SH-SY5Y (cell line): ENCODE results near the gene BBS9.
A peak's percentile ranks its signal among the peaks of the same experiment; 100 is the strongest.

ENCODE experiments used
- GATA2 ChIP-seq: IDR thresholded peaks from 2 replicates; pipeline ENCODE4 v1.6.1; 2011; ENCODE audit warnings: mild to moderate bottlenecking, low read depth, low read length
- GATA3 ChIP-seq: IDR thresholded peaks from 2 replicates; pipeline ENCODE4 v1.6.1; 2011; ENCODE audit warnings: low read depth, mild to moderate bottlenecking, low read length, moderate library complexity

The BBS9 gene

GRCh38 chr7:33593611-33594010 is 464.2 kb downstream of the BBS9 start:
- no peak for TF ChIP-seq GATA2
- TF ChIP-seq GATA3, result no peak

DNA sequence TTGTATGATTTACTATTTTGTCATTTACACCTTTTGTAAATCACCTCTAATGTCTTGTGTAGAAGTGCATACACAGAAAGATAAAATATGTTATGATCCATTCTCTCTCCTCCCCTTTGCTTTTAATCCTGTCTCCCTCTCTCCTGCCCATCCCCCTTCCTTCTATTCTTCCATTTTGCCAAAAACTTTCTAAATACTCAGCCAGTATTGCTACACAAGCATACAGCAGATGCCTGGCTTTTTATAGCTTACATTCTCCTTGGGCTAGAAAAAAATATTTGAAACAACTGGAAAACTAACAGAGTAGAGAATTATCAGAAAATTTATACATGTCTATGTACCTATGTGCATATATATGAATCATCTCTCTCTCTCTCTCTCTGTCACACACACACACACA is 467.3 kb downstream of the BBS9 start:
- TF ChIP-seq GATA2 (no peak), GATA3 (no peak)

- no peak for TF ChIP-seq GATA3
- TF ChIP-seq GATA2, result no peak
Measured at GRCh38 chr7:33597181-33597580, 467.8 kb downstream of the BBS9 start.

DNA sequence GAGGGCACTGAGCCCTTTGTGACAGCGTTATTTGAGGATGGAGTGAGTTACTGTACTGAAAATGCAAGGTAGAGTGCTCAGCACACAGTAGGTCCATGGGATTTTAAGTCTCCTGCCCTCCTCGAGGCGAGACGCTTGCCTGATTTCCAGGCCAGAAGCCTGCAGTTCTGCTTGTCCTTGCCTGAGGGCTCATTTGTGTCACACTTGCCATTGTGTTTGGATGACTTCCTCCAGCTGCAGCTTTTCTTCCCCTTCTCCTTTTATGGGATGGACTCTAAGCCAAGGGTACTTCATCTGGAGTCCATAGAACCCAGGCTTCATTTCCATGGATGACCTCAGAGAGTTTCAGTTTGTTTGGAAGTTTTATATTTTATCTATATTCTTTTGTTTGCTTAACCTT is 471.7 kb downstream of the BBS9 start:
- TF ChIP-seq GATA3, result no peak
- TF ChIP-seq GATA2, result no peak

DNA sequence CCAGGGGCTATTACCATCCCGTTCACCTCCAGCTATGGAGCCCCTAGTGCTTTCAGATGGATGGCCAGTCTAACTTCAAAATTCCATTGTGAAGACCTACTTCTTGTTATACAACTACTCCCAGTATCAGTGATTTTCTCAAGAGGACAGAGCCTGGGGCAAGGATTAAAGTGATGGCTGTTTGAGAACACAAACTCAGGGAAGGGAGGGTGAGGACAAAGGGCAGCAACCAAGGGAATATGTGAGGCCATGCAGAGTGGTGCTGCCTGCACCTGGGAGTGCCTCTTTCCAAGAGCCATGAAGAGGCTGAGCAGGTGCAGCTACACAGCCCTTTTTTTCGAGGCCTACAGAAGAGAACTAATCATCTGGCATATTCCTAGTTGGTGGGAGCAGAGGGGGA is 472.5 kb downstream of the BBS9 start:
- TF ChIP-seq GATA3, result no peak
- no peak for TF ChIP-seq GATA2

DNA sequence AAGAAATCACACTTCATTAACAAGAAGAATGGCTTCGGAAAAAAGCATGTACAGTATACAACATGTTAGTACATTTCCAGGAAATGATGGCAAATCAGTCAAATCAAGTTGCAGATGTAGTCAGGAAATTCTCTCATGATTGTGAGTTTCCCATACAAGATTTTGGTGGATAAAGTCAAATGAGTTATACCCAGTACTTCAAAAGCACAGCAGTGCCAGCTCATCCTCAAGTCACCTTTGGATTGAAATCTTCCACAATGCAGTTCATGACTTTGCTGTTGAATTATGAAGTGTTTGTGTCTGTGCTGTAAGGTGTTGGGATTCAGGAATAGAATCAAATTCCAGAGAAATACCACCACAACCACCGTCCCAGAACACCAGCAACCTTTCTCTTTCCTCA is 474.7 kb downstream of the BBS9 start:
- no peak for TF ChIP-seq GATA3
- no peak for TF ChIP-seq GATA2

DNA sequence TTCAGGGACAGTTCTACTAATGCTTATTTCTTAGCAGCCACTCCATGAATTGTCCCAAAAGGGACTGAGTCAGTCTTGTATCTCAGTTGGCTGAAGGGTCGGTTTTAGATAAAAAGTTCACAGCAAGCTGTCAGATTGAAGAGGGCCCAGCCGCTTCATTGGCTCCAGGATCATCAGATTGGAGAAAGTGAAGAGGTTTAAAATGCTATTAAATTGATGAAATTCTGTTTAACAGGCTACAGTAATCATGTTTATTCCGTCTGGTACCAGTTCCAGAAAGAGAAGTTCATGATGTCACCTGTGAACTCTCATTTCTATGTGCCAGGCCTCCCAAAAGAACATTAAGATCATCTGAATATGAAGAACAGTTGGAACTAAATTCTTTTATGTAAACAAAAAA is 481.6 kb downstream of the BBS9 start:
- peak; percentile 51 for TF ChIP-seq GATA2
- peak; percentile 42; the same call in 1 of the 2 replicates for TF ChIP-seq GATA3

DNA sequence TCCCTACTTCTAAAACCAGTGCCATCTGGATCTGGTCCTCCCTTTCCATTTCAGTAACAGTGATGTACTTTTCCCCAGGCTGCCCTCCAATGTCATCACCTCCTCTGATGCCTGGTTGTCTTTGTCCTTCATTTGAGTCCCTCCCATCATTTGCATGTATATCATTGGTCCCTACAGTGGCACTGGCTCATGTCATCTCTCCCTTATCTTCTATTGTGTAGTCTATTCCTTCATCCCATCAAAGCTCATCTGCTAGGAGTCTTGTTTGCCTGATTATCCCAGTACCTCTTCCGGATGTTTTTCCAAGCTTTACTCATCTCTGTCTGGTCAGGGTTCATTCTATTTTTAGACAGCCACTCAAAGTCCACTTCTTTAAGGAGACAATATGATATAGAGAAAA is 483.1 kb downstream of the BBS9 start:
- TF ChIP-seq GATA3 (no peak), GATA2 (peak; percentile 9; the same call in 1 of the 2 replicates)

DNA sequence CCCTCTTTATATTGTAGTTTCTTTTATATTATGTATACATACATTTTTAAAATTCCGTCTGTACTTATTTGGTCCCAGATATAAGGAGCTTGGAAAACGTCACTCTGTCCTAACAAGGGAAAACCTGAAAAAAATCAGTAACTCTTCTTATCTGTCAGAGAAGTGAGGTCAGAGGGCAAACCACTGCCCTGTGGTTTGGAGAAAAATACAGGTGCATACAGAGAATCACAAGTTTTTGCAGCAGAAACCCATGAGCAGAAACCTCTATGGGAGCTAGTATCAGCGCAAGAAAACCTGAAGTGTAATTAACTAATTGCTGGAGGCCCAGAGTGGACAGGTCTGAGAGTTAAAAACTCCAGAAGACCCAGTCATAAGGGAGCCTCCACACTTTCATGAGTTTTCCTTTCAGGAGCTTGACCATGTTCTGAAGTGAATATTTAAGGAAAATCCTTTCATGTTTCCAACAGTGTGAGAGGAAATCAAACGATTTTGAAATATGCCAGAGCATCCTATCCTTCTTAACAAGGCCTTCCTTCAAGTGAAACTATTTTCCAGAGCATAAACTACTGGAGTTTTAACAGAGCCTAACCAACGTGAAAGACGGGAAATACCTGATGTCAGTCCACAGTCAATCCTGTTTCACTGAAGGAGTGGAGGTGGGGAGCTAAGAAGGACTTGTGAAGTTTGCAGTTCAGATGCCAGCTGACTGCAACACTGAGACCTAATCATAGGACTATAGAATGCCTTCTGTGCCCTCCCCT is 485.2 kb downstream of the BBS9 start:
- no peak for TF ChIP-seq GATA3
- no peak for TF ChIP-seq GATA2

- TF ChIP-seq GATA3, result no peak
- TF ChIP-seq GATA2, result no peak
Measured at GRCh38 chr7:33616752-33617151, 487.4 kb downstream of the BBS9 start.

GRCh38 chr7:33619264-33619663 is 489.9 kb downstream of the BBS9 start:
- TF ChIP-seq GATA2 (no peak), GATA3 (no peak)

DNA sequence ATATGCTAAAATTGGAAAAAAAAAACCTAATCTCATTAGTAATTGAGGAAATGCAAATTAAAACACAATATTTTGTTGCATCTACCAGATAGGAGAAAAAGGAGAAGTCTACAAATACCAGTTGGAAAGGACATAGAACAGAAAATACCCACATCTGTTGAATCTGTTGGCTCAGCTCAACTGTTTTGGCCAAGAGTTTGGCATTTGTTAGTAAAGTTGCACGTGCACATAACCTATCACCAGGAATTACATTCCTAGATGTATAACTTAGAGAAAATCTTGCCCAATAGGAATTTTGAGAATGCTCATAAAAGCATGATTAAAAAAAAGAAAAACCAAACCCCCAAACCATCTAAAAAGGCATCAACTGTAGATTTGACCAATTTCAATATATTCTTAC is 493.9 kb downstream of the BBS9 start:
- no peak for TF ChIP-seq GATA2
- TF ChIP-seq GATA3, result no peak

DNA sequence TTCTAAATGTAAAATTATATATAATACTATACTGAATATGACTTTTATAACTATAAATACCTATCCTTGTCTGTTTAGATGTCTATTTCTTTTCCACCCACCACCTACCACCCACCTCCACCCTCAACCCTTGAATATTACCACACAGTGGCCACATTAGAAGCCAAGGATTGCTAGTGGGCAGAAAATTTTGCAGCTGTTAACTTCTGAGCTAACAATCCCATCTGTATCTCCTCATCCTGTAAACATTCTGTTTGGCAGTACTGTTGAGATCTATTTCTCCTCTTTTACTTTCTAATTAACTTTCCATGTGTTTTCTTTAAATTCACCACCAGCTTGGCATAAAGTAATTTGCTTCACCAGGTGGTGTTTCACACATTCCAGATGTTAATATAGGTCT is 494.9 kb downstream of the BBS9 start:
- TF ChIP-seq GATA3 (no peak), GATA2 (no peak)

- no peak for TF ChIP-seq GATA2
- TF ChIP-seq GATA3, result no peak
Measured at GRCh38 chr7:33626869-33627268, 497.5 kb downstream of the BBS9 start.

DNA sequence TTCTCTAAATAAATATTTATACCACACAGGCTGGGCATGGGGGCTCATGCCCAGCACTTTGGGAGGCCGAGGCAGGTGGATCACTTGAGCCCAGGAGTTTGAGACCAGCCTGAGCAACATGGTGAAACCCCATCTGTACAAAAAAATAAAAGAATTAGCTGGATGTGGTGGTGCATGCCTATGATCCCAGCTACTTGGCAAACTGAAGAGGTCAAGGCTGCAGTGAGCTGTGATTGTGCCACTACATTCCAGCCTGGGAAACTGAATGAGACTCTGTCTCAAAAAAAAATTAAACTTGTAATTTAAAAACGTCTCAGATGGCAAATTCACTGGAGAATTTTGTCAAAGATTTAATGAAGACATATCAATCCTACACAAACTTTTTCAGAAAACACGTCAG is 498.4 kb downstream of the BBS9 start:
- TF ChIP-seq GATA2, result no peak
- TF ChIP-seq GATA3, result no peak

GRCh38 chr7:33628894-33629293 is 499.5 kb downstream of the BBS9 start:
- TF ChIP-seq GATA3 (no peak), GATA2 (no peak)
